BLaER1 treated with 17β-estradiol and CSF1 and Interleukin-3, amounts not matched to agents 10 nM and 100 nM (cell line): ENCODE data around the gene CRACDL.

Source experiments
- H3K27ac ChIP-seq, 11 experiments: shearing (Covaris generic); formaldehyde crosslinking; 2 replicates each; pipeline ENCODE4 v1.8.1; 2022
- H3K27me3 ChIP-seq, 11 experiments: shearing (Covaris generic); formaldehyde crosslinking; 2 replicates each; pipeline ENCODE4 v1.8.1; 2022
- H3K36me3 ChIP-seq, 11 experiments: shearing (Covaris generic); formaldehyde crosslinking; 2 replicates each; pipeline ENCODE4 v1.8.1; 2022
- H3K4me1 ChIP-seq, 10 experiments: shearing (Covaris generic); formaldehyde crosslinking; 2 replicates each; pipeline ENCODE4 v1.8.1; 2022
- H3K4me2 ChIP-seq, 11 experiments: shearing (Covaris generic); formaldehyde crosslinking; 2 replicates each; pipeline ENCODE4 v1.8.1; 2022
- H3K4me3 ChIP-seq, 10 experiments: shearing (Covaris generic); formaldehyde crosslinking; 2 replicates each; pipeline ENCODE4 v1.8.1; 2022
- H3K9ac ChIP-seq, 11 experiments: shearing (Covaris generic); formaldehyde crosslinking; 2 replicates each; pipeline ENCODE4 v1.8.1; 2022
- H3K9me3 ChIP-seq, 11 experiments: shearing (Covaris generic); formaldehyde crosslinking; replicated peaks in 1 of 11; 2 replicates each; pipeline ENCODE4 v1.8.1; 2022
- H4K20me1 ChIP-seq, 11 experiments: shearing (Covaris generic); formaldehyde crosslinking; 2 replicates each; pipeline ENCODE4 v1.8.1; 2022
- Cebpa-rat ChIP-seq, 11 experiments: shearing (Covaris generic); IDR thresholded peaks; 2 replicates each; pipeline ENCODE4 v1.8.1; 2022

Gene CRACDL

GRCh38 chr2:98751748-98752147 is 184.3 kb downstream of the CRACDL start:
- H3K36me3 ChIP-seq = no peaks in the 10 kb centered on the region
- no peak for TF ChIP-seq Cebpa-rat (IDR thresholded peaks at IDR 0.05)
- peak overlapping the region in 4 of 11 experiments; percentile 3 to 99 (median 90); a peak in 4 of 22 replicates for H3K4me2 ChIP-seq
- H4K20me1 ChIP-seq = no peaks in the 10 kb centered on the region
- H3K9me3 ChIP-seq = peaks cover 0 to 34% (median 19%) of the 10 kb centered on the region in 11 experiments; a peak in 18 of 22 replicates
- H3K27me3 ChIP-seq = no peaks in the 10 kb centered on the region
- no peak overlapping the region for H3K4me3 ChIP-seq
- H3K4me1 ChIP-seq = peaks cover 25 to 97% (median 51%) of the 10 kb centered on the region in 10 experiments
- no peak overlapping the region for H3K9ac ChIP-seq
- H3K27ac ChIP-seq = no peak overlapping the region; a peak in 1 of 22 replicates

- Histone ChIP-seq H3K27ac (peak overlapping the region in 7 of 11 experiments; percentile 6 to 92 (median 81); a peak in 10 of 22 replicates), H3K27me3 (no peaks in the 10 kb centered on the region), H3K4me1 (peaks cover 17 to 97% (median 41%) of the 10 kb centered on the region in 10 experiments), H3K4me3 (no peak overlapping the region), H3K4me2 (peak overlapping the region in 5 of 11 experiments; percentile 76 to 99 (median 89); a peak in 10 of 22 replicates), H3K9me3 (peaks cover 0 to 34% (median 19%) of the 10 kb centered on the region in 11 experiments; a peak in 18 of 22 replicates), H3K36me3 (no peaks in the 10 kb centered on the region), H3K9ac (peak overlapping the region in 1 of 11 experiments; percentile 73; a peak in 2 of 22 replicates), H4K20me1 (no peaks in the 10 kb centered on the region)
- TF ChIP-seq Cebpa-rat (IDR thresholded peaks at IDR 0.05) = no peak
These were observed 185.3 kb downstream of the CRACDL start for GRCh38 chr2:98750593-98751282.

- Histone ChIP-seq H3K36me3 (no peaks in the 10 kb centered on the region), H4K20me1 (no peaks in the 10 kb centered on the region), H3K4me3 (no peak overlapping the region; a peak in 1 of 20 replicates), H3K27ac (peak overlapping the region in 9 of 11 experiments; percentile 57 to 92 (median 79); a peak in 18 of 22 replicates), H3K9me3 (peaks cover 0 to 30% (median 18%) of the 10 kb centered on the region in 11 experiments; a peak in 18 of 22 replicates), H3K27me3 (no peaks in the 10 kb centered on the region), H3K4me1 (peaks cover 18 to 97% (median 39%) of the 10 kb centered on the region in 10 experiments), H3K9ac (peak overlapping the region in 9 of 11 experiments; percentile 2 to 73 (median 66); a peak in 14 of 22 replicates), H3K4me2 (peak overlapping the region; percentile 28 to 99 (median 80))
- no peak for TF ChIP-seq Cebpa-rat (IDR thresholded peaks at IDR 0.05)
These were observed 187.0 kb downstream of the CRACDL start for GRCh38 chr2:98749066-98749450.

- no peak for TF ChIP-seq Cebpa-rat (IDR thresholded peaks at IDR 0.05)
- H3K9me3 ChIP-seq = peaks cover 0 to 27% (median 18%) of the 10 kb centered on the region in 11 experiments; a peak in 18 of 22 replicates
- H3K4me3 ChIP-seq = no peak overlapping the region
- H3K27ac ChIP-seq = peak overlapping the region in 9 of 11 experiments; percentile 57 to 92 (median 75); a peak in 18 of 22 replicates
- peak overlapping the region; percentile 28 to 90 (median 71) for H3K4me2 ChIP-seq
- H3K4me1 ChIP-seq = peaks cover 18 to 97% (median 38%) of the 10 kb centered on the region in 10 experiments
- no peaks in the 10 kb centered on the region for H3K36me3 ChIP-seq
- H3K9ac ChIP-seq = peak overlapping the region in 8 of 11 experiments; percentile 26 to 70 (median 65); a peak in 13 of 22 replicates
- no peaks in the 10 kb centered on the region for H4K20me1 ChIP-seq
- no peaks in the 10 kb centered on the region for H3K27me3 ChIP-seq
These were observed 187.5 kb downstream of the CRACDL start for GRCh38 chr2:98748292-98749065.

GRCh38 chr2:98747888-98748287 is 188.1 kb downstream of the CRACDL start:
- H3K27me3 ChIP-seq = no peaks in the 10 kb centered on the region
- H3K4me2 ChIP-seq = peak overlapping the region; percentile 28 to 90 (median 71); a peak in 17 of 22 replicates
- no peaks in the 10 kb centered on the region for H4K20me1 ChIP-seq
- TF ChIP-seq Cebpa-rat (IDR thresholded peaks at IDR 0.05) = no peak
- no peak overlapping the region for H3K4me3 ChIP-seq
- peaks cover 18 to 92% (median 38%) of the 10 kb centered on the region in 10 experiments for H3K4me1 ChIP-seq
- no peaks in the 10 kb centered on the region for H3K36me3 ChIP-seq
- peak overlapping the region in 6 of 11 experiments; percentile 41 to 70 (median 66); a peak in 9 of 22 replicates for H3K9ac ChIP-seq
- H3K9me3 ChIP-seq = peaks cover 0 to 21% (median 12%) of the 10 kb centered on the region in 11 experiments; a peak in 17 of 22 replicates
- peak overlapping the region in 9 of 11 experiments; percentile 57 to 92 (median 75); a peak in 16 of 22 replicates for H3K27ac ChIP-seq

- Histone ChIP-seq H3K4me2 (peak overlapping the region in 2 of 11 experiments; percentile 80 to 86; a peak in 4 of 22 replicates), H3K9me3 (peaks cover 0 to 7% (median 0%) of the 10 kb centered on the region in 11 experiments; a peak in 9 of 22 replicates), H3K9ac (no peak overlapping the region), H3K27me3 (no peaks in the 10 kb centered on the region), H3K4me3 (no peak overlapping the region), H3K4me1 (peaks cover 18 to 81% (median 38%) of the 10 kb centered on the region in 10 experiments), H4K20me1 (no peaks in the 10 kb centered on the region), H3K36me3 (no peaks in the 10 kb centered on the region), H3K27ac (peak overlapping the region in 1 of 11 experiments; percentile 39; a peak in 1 of 22 replicates)
- no peak for TF ChIP-seq Cebpa-rat (IDR thresholded peaks at IDR 0.05)
These were observed 189.6 kb downstream of the CRACDL start for GRCh38 chr2:98746426-98746825.

- TF ChIP-seq Cebpa-rat (IDR thresholded peaks at IDR 0.05) = no peak
- no peaks in the 10 kb centered on the region for H4K20me1 ChIP-seq
- H3K4me2 ChIP-seq = peak overlapping the region in 5 of 11 experiments; percentile 26 to 41 (median 34); a peak in 5 of 22 replicates
- no peak overlapping the region for H3K4me3 ChIP-seq
- no peaks in the 10 kb centered on the region; a peak in 1 of 22 replicates for H3K9me3 ChIP-seq
- H3K9ac ChIP-seq = no peak overlapping the region
- H3K36me3 ChIP-seq = no peaks in the 10 kb centered on the region
- peaks cover 18 to 78% (median 30%) of the 10 kb centered on the region in 10 experiments for H3K4me1 ChIP-seq
- no peaks in the 10 kb centered on the region for H3K27me3 ChIP-seq
- H3K27ac ChIP-seq = no peak overlapping the region
These were observed 191.4 kb downstream of the CRACDL start for GRCh38 chr2:98744595-98744994.
